MG63 (cell line): ENCODE data around the gene POP5. TPM values are rescaled to one million over a fixed set of nuclear protein-coding genes. Genes with fewer than 3 reads are reported as not detected.
"Not testable (repeated sequence)": the region's sequence is repeated elsewhere in the genome, so short reads cannot be mapped to it uniquely, and the experiment has no call there.

Experiments used
- DNase-seq: peaks from one replicate; pipeline ENCODE4 v3.0.0-alpha.2; 2020
- H3K27me3 ChIP-seq: fragments of 250-450 bp; sonication (Bioruptor Pico); 2 replicates; pipeline ENCODE4 v1.5.1; 2020; ENCODE audit warnings: mild to moderate bottlenecking, moderate library complexity
- H3K36me3 ChIP-seq: fragments of 250-450 bp; sonication (Bioruptor Pico); 2 replicates; pipeline ENCODE4 v1.5.1; 2020; ENCODE audit warnings: mild to moderate bottlenecking, moderate library complexity
- H3K4me3 ChIP-seq: fragments of 250-450 bp; sonication (Bioruptor Pico); 2 replicates; pipeline ENCODE4 v1.5.1; 2020; ENCODE audit warnings: mild to moderate bottlenecking, moderate library complexity
- H3K9me3 ChIP-seq: fragments of 250-450 bp; sonication (Bioruptor Pico); 2 replicates; pipeline ENCODE4 v1.5.1; 2020; ENCODE audit warnings: mild to moderate bottlenecking, moderate library complexity
- total RNA-seq: library from RNA; depleted of rRNA; stranded (reverse); fragments of >200 nt; shearing (Covaris generic); gene quantifications from 2 replicates; pipeline ENCODE4 v1.2.3, GENCODE V29; 2014; ENCODE audit warnings: low replicate concordance; rRNA removed

Gene POP5, protein sequence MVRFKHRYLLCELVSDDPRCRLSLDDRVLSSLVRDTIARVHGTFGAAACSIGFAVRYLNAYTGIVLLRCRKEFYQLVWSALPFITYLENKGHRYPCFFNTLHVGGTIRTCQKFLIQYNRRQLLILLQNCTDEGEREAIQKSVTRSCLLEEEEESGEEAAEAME
- total RNA-seq: 38.0 and 66.2 TPM in 2 replicates

DNA sequence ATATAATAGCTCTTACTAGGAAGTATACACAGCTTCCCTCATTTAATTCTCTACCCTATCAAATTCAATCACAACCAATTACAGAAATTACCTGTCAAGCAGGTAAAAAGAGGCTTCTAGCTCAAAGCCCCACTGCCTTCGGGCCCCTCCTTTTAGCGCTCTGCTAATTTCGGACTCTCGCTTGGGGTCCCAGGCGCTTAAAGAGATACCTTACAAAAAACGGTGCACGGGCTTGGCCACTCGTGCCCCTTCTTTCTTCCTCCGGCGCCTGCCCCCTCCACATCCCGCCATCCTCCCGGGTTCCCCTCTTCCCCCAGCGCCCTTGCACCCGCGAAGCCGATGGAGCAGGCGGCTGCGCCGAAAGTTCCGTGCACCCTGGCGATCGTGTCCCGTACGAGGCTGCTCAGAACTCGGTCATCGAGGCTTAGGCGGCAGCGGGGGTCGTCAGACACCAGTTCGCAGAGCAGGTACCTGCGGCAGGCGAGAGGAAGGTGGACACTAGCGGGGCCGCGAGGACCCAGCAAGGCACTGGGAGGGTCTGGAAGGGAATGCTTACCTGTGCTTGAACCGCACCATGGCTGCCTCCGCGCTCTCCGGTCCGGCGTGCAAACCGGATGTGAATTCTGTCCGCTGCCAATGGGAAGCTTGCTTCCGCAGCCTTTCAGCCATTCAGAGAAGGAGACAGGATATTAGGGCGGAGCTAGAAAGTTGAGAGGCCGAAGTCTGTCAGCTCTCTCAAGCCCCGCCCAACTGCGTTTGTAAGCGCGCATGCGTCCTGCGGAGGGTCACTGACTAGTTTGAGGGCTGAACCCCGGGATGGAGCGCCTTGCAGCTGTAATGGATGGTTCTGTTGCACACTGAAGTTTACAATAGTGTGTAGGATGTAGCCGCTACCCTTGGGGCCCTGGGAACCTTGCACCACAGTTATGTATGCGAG is at the start of gene POP5:
TSS of gene POP5 (minus strand) at position 616 of the 937 bp plus-strand sequence. CDS start at position 576, 40 bp downstream.
- Histone ChIP-seq H3K9me3 (no peaks in the 10 kb centered on the region), H3K4me3 (peak within 1 kb of the TSS; percentile 99), H3K27me3 (0 out of 2 replicates have a peak, but pooled peaks cover 2% of the 10 kb centered on the region), H3K36me3 (peaks cover 36% of the 10 kb centered on the region)
- peak; percentile 94 for DNase-seq

DNA sequence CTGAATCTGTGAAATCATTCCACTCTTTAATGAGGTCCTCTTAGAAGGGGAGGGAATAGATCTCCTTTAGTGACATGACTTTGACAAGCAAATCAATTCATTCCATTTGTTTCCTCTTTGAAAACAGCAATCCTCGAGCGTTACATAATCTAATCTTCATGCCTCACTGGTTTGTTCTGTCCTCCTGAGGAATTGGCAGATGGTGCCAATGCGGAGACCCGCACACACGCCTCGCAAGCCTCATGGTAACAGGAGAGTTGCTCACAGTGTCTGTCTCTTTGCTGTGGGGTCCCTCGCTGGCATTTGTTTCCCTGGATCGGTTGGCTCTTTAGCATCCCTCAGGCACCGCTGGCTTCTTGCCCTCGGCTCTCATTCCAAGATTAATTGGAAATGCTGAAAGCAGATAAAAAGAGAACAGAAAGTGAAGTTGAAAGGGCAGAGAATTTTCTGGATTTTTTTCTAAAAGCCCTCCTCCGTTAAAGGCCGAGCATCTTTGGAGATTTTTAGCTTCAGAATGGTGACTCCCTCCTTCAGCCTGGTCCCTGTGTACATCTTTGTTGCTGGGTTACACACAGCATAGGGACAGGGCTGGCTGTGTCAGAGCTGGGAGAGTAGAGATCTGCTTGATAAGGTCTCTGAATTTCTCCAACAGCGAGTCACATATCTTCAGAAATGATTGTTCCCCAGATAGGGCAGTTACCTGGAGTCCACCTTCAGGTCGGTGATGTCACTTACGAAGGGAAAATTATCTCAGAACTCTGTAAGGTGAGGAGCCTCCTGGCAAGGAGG is 49.1 kb upstream of the POP5 start:
- Histone ChIP-seq H3K4me3 (no peak overlapping the region), H3K27me3 (no peaks in the 10 kb centered on the region), H3K9me3 (no peaks in the 10 kb centered on the region), H3K36me3 (no peaks in the 10 kb centered on the region)
- DNase-seq: no peak

DNA sequence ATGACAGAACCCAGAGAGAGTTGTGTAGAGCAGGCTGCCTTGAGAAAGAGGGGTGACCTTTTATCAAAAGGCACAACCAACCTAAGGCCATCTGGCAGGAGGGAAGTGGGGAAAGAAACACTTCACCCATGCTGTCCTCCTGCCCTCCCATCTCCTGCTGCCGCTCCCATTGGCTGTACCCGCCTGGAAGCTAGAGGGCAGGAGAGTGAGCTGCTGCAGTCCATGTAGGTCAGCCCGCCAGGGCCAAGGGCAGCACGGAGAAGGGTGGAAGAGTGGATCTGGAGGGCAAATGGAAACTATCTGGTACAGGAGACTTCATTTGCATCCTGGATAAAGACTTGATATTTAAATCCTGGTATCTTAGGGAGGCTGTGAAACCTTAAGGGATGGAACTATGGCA is 47.7 kb upstream of the POP5 start:
- H3K4me3 ChIP-seq: no peak overlapping the region
- DNase-seq: no peak
- no peaks in the 10 kb centered on the region for H3K36me3 ChIP-seq
- H3K9me3 ChIP-seq: no peaks in the 10 kb centered on the region
- no peaks in the 10 kb centered on the region for H3K27me3 ChIP-seq

DNA sequence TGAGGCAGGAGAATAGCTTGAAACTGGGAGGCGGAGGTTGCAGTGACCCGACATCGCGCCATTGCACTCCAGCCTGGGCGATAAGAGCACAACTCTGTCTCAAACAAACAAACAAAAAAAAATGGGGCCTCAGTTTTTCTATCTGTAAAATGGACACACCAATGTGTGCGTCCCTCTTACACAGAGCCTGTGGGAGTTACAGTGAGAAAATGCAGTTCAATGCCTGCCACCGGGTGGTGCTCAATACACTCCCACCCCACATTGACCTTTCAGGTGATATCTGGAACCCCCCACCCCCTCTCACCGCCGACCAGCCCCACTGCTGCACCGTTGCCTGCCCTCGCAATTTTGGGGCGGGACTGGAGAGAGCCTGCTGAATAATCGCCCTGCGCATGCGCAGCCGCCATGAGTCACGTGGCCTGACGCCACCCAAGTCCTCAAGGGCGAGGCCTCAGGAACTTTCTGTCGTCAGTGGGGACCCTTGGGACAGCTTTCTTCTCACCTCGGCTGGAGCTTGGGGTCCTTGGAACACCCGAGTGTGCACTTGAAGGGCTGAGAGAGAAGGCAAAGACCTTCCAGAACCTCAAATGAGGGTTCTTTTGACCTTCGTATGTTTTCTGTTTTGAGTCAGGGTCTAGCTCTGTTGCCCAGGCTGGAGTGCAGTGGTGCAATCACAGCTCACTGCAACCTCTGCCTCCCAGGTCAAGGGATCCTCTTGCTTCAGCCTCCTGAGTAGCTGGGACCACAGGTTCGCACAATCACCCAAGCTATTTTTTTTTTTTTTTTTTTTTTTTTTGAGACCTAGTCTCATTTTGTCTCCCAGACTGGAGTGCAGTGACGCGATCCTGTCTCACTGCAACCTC is 44.6 kb upstream of the POP5 start:
- Histone ChIP-seq H3K36me3 (no peaks in the 10 kb centered on the region), H3K4me3 (no peak overlapping the region), H3K27me3 (no peaks in the 10 kb centered on the region), H3K9me3 (no peaks in the 10 kb centered on the region)
- DNase-seq: no peak

DNA sequence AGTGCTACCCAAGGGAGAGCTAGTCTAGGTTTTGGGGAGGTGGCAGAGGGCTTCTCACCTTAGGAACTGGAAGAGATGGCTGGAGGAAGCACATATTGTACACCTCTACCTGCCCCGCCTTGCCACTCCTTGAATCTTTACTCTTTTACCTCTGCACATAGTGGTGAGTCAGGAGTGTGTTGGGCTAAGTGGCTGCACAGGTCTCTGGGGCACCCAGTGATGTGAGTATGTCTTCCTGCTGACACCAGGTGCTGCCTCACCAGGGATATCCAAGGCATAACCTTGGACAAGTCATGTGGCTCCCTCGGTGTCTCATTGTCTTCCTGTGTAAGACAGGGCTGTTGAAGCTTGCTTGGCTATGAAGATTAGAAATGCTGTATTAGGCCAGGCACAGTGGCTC is 39.4 kb upstream of the POP5 start:
- DNase-seq: no peak
- Histone ChIP-seq H3K4me3 (no peak overlapping the region), H3K27me3 (peaks cover 6% of the 10 kb centered on the region; the same call in 1 of the 2 replicates), H3K36me3 (no peaks in the 10 kb centered on the region), H3K9me3 (no peaks in the 10 kb centered on the region)

DNA sequence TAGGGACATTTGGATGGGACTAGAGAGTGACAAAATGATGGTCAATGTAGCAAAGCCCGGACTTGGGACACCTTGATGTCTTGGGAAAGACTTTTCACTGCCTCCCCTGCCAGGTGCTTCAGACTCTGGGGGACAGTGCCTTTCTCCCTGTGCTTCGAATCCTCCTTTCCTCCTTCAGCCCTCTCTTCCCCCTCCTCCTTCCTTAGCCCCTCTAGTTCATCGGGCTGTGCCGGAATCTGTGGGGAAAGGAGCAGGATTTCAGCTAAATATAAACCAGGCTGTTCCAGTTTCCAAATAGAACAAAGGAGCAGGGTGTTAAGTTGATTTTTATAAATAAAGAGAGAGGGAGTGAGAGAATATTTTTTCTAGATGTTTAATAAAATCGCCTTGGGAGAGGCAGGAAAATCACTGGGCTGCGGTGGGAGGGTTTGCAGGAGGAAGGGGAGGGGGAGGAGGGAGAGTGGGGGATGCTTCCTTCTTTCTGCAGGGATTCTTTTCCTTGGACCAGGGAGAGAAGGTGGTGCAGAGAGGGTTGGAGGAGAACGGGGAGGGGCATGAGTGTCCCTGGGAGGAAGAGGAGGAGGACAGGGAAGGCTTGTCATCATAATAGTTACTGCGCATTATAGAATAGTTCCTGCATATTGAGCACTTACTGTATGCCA is 37.9 kb upstream of the POP5 start:
- no peaks in the 10 kb centered on the region for H3K9me3 ChIP-seq
- no peaks in the 10 kb centered on the region for H3K36me3 ChIP-seq
- H3K27me3 ChIP-seq: peaks cover 8% of the 10 kb centered on the region
- no peak for DNase-seq
- H3K4me3 ChIP-seq: no peak overlapping the region

DNA sequence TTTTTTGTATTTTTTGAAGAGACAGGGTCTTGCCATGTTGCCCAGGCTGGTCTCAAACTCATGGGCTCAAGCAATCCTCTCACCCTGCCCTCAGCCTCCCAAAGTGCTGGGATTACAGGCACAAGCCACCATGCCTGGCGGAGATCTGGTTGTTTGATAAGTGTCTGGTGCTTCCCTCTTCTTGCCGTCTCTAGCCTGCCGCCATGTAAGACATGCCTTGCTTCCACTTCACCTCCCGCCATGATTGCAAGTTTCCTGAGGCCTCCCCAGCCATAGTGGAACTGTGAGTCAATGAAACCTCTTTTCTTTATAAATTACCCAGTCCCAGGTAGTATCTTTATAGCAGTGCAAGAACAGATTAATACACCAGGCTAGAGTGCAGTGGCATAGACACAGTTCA is 36.6 kb upstream of the POP5 start:
- not testable (repeated sequence) for H3K9me3 ChIP-seq, H3K36me3 ChIP-seq, H3K4me3 ChIP-seq, H3K27me3 ChIP-seq, DNase-seq

DNA sequence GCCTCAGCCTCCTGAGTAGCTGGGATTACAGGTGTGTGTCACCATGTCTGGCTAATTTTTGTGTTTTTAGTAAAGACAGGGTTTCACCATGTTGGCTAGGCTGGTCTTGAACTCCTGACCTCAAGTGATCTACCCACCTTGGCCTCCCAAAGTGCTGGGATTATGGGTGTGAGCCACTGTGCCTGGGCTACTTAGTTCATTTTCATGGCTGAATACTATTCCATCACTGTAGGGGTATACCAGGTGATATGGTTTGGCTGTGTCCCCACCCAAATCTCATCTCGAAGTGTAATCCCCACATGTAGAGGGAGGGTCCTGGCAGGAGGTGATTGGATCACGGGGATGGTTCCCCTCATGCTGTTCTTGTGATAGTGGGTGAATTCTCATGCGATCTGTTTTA is 36.0 kb upstream of the POP5 start:
- H3K27me3 ChIP-seq, DNase-seq, H3K36me3 ChIP-seq, H3K4me3 ChIP-seq, H3K9me3 ChIP-seq: not testable (repeated sequence)

DNA sequence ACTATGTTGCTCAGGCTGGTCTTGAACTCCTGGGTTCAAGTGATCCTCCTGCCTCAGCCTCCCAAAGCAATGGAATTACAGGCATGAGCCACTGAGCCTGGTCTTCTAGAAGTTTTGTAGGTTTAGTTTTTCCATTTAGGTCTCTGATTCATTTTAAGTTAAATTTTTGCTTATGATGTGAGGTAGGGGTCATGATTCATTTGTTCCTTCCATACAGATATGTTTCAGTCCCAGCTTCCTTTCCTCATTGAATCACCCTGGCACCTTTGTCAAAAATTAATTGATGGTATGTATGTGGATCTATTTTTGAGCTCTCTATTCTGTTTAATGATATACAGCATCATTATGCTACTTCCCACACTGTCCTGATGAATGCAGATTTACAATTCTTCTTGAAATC is 33.6 kb upstream of the POP5 start:
- no peak overlapping the region for H3K4me3 ChIP-seq
- no peaks in the 10 kb centered on the region for H3K9me3 ChIP-seq
- peaks cover 8% of the 10 kb centered on the region for H3K27me3 ChIP-seq
- no peaks in the 10 kb centered on the region for H3K36me3 ChIP-seq
- DNase-seq: no peak

DNA sequence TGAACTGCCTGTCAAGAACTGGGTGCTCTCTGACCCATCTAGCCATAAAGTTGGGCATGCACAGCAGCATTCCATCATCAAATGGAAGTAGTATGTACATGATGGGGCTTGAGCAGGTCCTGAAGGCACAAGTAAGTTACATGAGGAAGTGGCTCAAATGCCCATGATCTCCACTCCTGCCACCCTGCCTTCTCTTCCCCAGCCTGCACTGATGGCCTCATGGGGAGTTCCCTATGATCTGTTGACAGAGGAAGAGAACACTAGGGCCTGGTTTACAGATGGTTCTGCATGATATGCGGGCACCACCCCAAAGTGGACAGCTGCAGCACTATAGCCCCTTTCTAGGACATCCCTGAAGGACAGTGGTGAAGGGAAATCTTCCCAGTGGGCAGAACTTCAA is 30.3 kb upstream of the POP5 start:
- DNase-seq, H3K4me3 ChIP-seq, H3K36me3 ChIP-seq, H3K27me3 ChIP-seq, H3K9me3 ChIP-seq: not testable (repeated sequence)

DNA sequence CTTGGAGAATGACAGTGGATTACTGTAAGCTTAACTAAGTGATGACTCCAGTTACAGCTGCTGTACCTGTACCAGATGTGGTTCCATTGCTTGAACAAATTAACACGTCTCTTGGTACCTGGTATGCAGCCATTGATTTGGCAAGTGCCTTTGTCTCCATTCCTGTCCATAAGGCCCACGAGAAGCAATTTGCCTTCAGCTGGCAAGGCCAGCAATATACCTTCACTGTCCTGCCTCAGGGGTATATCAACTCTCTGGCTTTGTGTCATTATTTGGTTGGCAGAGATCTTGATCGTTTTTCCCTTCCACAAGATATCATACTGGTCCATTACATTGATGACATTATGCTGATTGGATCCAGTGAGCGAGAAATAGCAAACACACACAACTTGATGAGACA is 29.4 kb upstream of the POP5 start:
- peaks cover 3% of the 10 kb centered on the region; the same call in 1 of the 2 replicates for H3K27me3 ChIP-seq
- H3K9me3 ChIP-seq: no peaks in the 10 kb centered on the region
- no peak overlapping the region for H3K4me3 ChIP-seq
- no peaks in the 10 kb centered on the region for H3K36me3 ChIP-seq
- no peak for DNase-seq

DNA sequence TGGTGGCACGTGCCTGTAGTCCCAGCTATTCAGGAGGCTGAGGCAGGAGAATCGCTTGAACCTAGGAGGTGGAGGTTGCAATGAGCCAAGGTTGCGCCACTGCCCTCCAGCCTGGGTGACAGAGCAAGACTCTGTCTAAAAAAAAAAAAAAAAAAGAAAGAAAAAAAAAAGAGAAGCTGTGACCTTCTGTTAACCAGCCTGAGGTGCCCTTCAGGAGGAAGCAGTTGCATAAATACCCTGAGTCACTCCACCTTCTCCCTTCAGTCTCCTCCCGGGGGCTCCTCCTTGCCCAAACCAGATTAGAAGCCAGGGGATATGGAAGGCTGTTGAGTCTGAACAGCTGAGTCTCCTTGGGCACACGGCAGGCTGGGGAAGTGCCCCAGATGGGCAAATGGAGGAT is 21.2 kb upstream of the POP5 start:
- peak; percentile 10 for DNase-seq
- H3K36me3 ChIP-seq, H3K9me3 ChIP-seq, H3K4me3 ChIP-seq, H3K27me3 ChIP-seq: not testable (repeated sequence)

DNA sequence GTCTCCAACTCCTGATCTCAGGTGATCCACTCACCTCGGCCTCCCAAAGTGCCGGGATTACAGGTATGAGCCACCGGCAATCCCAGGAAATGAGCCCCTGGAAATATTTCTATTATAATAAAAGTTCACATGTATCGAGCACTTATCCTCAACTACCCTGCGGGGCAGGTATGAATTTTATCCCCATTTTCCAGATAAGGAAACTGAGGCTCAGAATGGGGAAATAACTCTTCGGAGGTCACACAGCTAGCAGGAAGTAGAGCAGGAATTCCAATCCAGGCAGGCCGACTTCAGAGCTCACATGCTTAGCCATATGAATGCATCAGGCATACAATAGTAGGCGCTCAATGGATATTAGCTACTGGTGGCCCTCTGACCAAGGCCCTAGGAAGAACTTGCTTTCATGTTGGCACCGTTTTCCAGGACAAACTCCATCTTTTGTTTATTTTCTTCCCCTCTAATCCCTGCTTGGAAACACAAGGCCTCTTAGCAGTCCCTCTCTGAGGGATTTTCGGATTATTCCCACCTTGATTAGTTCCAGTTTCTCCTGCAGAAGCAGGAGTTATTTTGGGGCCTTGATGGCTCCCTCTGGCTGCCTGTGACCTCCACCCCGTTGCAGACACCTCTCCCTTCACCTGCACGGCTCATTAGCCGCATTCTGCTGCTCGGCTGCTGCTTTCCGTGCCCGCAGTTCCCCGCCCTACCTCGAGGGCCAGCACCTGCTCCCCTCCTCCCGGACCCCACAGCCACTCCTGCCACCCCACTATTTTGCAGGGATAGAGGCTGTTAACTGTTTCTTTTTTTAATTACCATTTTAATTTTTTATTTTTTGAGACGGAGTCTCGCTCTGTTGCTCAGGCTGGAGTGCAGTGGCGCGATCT is 18.7 kb upstream of the POP5 start:
- H3K9me3 ChIP-seq: no peaks in the 10 kb centered on the region
- H3K4me3 ChIP-seq: no peak overlapping the region
- no peaks in the 10 kb centered on the region for H3K27me3 ChIP-seq
- no peaks in the 10 kb centered on the region for H3K36me3 ChIP-seq
- DNase-seq: no peak

DNA sequence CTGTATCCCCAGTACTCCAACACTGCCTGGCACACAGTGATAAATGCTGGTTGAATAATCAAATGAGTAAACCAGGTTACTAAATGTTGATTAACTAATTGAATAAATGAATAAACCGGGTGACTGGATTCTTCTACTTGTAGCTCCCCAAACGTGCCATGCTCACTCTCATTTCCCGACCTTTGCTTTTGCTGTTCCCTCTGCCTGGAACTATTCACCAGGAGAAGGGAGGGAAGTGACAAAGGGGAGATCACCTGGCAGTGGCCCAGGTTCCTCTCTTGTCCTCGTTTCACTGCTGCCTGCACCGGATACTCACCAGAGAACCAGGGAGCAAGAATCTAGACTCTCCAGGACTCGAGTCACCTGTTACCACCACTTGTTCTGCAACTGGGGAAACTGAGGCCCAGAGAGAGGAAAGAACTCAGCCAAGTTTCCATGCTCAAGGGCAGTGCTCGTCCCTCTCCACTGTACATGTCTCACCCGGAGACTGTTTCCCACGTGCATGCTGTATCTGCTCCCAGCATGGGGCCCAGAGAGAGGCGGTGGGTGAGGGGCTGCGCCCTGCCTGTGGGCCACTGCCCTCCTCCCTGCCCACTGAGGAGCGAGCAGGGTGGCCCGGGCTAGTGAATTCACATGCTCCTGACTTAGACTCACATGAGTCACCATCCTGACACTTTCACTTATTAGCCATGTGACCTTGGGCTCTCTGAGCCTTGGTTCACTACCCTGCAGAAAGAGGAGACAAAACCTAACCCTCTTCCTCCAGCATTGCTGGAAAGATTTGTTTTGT is 17.7 kb upstream of the POP5 start:
- peak; percentile 21 for DNase-seq
- Histone ChIP-seq H3K9me3 (no peaks in the 10 kb centered on the region), H3K27me3 (no peaks in the 10 kb centered on the region), H3K36me3 (no peaks in the 10 kb centered on the region), H3K4me3 (no peak overlapping the region)
